DOHH2 (cell line): Measurements from ENCODE around the gene CCDC87.

Source experiments
- CTCF ChIP-seq: fragments of 200-600 bp; sonication (generic); IDR thresholded peaks from one replicate; pipeline ENCODE4 v1.5.1; 2014; ENCODE audit warnings: antibody characterized with exemption, mild to moderate bottlenecking, low read depth, low read length; ENCODE audit not compliant: poor library complexity, severe bottlenecking
- EZH2phosphoT487 ChIP-seq: fragments of 200-600 bp; sonication (generic); IDR thresholded peaks from 2 replicates; pipeline ENCODE4 v1.6.1; 2017; ENCODE audit warnings: borderline replicate concordance, mild to moderate bottlenecking, antibody characterized with exemption, low read length, moderate library complexity, mixed read lengths

- TF ChIP-seq CTCF: peak; percentile 62
- TF ChIP-seq EZH2phosphoT487: no peak
Measured at GRCh38 chr11:66543263-66544107, 49.4 kb downstream of the CCDC87 start.
